GM19328 (cell line): Measurements from ENCODE around the gene YIPF1.
A peak's percentile ranks its signal among the peaks of the same experiment; 100 is the strongest.
"Not testable (repeated sequence)": the region's sequence is repeated elsewhere in the genome, so short reads cannot be mapped to it uniquely, and the experiment has no call there.

ENCODE experiments used
- ATAC-seq: cut with Tn5 transposase; IDR thresholded peaks from one replicate; pipeline ENCODE4 v1.9.1; 2021; ENCODE audit warnings: mild to moderate bottlenecking, moderate library complexity; ENCODE audit not compliant: unreplicated experiment

Gene YIPF1

DNA sequence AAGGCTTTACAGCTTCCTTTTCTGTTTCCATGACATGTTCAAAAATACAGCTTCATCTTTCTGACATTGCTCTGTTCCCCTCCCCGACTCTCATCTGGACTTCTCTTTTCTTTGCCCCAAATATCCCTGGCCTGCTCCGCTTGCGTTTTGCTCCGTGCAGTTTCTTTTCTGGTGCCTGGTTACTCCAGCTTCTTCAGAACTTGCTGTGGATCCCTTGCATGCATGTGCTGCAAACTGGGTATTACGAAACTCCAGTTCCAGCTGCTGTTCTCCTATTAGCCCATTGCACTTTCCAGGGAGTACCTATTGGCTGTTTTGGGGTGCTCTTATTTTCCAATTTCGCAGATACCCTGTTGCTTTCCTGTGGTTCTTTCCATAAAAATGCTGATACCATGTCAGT is 41.6 kb downstream of the YIPF1 start:
- no peak for ATAC-seq

DNA sequence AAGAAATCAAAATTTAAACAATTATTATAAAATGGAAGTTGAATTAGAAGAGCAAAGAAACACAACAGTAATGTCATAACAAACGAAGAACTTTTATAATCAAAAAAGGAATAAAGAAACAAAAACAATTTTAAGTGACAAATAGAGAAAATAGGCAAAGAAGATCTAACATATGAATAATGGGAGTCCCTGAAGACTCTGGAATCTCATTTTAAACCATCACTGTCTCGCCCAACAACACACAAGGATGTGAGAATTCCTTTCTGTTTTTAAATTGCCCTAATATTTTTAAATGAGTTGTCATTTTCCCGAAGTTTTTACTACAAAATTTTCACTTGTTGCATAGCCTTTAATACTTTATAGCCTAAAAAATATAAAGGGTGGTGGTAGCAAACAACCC is 47.2 kb downstream of the YIPF1 start:
- no peak for ATAC-seq

GRCh38 chr1:53838654-53838974 is 51.0 kb downstream of the YIPF1 start:
- no peak for ATAC-seq

DNA sequence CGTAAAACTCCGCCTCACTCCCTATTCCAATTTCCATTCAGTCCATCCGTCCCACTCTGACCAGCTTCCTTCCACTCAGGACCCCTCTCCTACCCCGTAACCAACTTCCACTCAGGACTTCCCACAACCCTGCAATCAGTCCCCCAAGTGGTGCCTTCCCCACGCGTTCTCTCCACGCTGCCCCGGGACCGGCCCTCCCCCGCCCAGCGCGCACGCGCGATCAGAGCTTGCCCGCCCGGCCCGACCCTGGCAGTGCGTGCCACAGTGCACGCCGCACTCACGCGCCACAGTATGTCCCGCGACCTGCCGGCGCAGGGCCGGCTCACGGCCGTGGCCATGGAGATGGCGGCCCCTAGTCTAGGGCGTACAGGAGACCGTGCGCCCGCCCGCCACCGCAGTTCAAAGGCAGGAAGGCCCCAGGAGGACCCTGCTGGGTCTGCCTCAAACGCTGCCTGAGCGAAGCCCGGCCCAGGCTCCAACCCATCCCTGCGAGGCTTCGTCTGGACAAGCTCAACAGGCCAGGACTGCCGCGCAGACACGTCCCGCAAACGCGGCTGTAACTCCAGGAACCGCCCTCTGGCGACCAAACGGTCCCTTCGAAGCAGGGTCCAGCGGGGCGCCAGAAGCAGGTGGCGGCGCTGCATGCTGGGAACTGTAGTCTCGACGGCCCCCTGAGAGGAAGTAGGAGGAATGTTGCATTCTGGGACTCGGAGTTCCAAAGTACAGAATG is 51.5 kb downstream of the YIPF1 start, which contains the start of gene NDC1:
Gene NDC1, minus strand, starts transcription at position 373 of the 730 bp plus-strand sequence. Its CDS starts 35 bp downstream, at position 338.
- peak; percentile 85 for ATAC-seq

- ATAC-seq: no peak
Measured at GRCh38 chr1:53837646-53837923, 52.0 kb downstream of the YIPF1 start.

DNA sequence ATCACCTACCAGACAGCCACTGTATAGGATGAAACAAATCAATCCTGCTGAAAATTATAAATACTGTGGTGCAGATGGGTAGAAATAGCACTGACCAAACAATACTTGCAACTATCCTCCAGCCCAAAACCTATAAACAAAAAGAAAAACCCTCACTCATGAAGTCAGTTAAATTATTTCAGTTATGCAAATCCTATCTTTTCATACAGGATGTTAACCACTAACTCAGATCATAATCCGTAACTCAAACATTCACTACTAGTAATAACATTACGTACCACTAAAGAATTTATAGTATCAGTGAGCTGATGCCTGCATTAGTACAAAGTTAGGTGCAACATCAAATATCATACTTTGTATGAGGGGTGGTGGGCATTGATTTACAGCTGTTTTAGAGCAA is 54.1 kb downstream of the YIPF1 start:
- no peak for ATAC-seq

- no peak for ATAC-seq
Measured at GRCh38 chr1:53834776-53835175, 54.8 kb downstream of the YIPF1 start.

GRCh38 chr1:53833393-53833792 is 56.2 kb downstream of the YIPF1 start:
- no peak for ATAC-seq

DNA sequence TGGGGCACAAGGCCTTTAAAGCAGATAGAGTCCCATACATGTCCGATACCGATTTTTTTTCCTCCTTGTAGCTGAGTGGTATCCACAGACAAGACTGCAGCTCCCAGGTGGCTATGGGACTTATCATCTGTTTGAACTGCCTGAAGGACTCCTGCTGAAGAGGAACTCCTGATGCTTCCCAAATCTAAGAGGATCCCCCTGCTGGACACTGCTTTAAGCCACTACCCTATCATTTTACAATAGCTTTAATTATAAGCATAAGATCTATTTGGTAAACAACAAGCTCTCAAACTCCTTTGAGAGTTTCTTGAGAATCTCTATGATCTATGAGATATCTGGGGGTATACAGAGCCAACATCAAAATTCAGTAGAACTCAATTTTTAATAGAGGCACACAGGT is 63.2 kb downstream of the YIPF1 start:
- ATAC-seq: no peak

GRCh38 chr1:53825306-53825705 is 64.3 kb downstream of the YIPF1 start:
- no peak for ATAC-seq

- ATAC-seq: no peak
Measured at GRCh38 chr1:53822931-53823330, 66.7 kb downstream of the YIPF1 start.

GRCh38 chr1:53821380-53821779 is 68.2 kb downstream of the YIPF1 start:
- no peak for ATAC-seq

GRCh38 chr1:53819387-53819786 is 70.2 kb downstream of the YIPF1 start:
- no peak for ATAC-seq

DNA sequence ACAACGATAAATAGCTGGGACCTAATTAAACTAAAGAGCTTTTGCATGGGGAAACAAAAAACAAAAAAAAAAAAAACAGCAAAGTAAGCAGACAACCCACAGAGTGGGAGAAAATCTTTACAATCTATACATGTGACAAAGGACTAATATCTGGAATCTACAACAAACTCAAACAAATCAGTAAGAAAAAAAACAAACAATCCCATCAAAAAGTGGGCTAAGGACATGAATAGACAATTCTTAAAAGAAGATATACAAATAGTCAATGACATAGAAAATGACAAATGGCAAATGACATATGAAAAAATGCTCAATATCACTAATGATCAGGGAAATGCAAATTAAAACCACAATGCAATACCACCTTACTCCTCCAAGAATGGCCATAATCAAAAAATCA is 73.0 kb downstream of the YIPF1 start:
- ATAC-seq: not testable (repeated sequence)

GRCh38 chr1:53815484-53815883 is 74.1 kb downstream of the YIPF1 start:
- not testable (repeated sequence) for ATAC-seq

GRCh38 chr1:53811414-53811851 is 78.2 kb downstream of the YIPF1 start:
- no peak for ATAC-seq

DNA sequence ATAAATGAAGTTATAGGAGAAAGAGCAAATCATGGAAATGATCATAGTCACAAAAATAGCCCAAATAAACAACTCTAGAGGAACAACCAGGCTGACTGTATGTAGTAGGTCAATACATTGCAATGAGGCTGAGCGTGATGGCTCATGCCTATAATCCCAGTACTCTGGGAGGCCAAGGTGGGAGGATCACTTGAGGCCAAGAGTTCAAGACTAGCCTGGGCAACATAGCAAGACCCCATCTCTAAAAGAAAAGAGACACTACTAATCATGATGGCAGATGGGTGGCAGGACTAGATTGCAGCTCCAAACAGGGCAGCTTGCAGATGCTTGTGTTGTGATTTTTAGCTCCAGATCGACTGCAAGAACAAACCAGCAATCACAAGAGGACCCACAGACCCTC is 79.1 kb downstream of the YIPF1 start:
- no peak for ATAC-seq

- no peak for ATAC-seq
Measured at GRCh38 chr1:53810007-53810406, 79.6 kb downstream of the YIPF1 start.

GRCh38 chr1:53807916-53808315 is 81.7 kb downstream of the YIPF1 start:
- ATAC-seq: no peak

DNA sequence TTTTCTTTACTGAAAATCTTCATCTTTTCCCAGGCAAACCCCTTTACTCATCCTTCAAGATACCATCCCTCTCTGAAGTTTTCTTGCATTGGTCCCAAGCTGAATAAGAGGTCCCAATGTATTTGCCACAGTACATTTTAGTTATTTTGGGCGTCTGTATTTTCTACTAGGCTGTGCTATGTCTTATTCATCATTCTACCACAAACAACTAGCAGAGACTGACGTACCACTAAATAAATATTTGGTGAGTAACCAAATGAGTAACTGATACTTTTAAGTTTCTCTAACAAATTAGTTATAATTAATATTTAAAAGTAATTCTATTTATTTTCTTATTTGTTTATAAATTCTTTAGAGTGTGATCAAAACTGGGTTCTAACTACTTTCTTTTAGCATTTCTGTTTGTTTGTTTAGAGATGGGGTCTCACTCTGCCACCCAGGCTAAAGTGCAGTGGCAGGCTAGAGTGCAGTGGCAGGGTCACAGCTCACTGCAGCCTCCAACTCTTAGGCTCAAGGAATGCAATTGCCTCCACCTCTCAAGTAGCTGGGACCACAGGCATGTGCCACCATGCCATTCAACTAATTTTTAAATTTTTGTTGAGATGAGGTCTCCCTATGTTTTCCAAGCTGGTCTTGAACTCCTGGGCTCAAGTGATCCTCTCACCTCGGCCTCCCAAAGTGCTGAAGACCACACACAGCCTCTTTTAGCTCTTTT is 84.6 kb downstream of the YIPF1 start:
- ATAC-seq: no peak

GRCh38 chr1:53804181-53804580 is 85.4 kb downstream of the YIPF1 start:
- ATAC-seq: no peak
